Urinary bladder (tissue), 4 donors: ENCODE results near the gene GPAT2. TPM values are rescaled to one million over a fixed set of nuclear protein-coding genes. Genes with fewer than 3 reads are reported as not detected.
"Not testable (repeated sequence)": the region's sequence is repeated elsewhere in the genome, so short reads cannot be mapped to it uniquely, and the experiment has no call there.

Experiments used
- DNase-seq: peaks from one replicate; pipeline ENCODE4 v3.0.0-alpha.2; 2015; ENCODE audit errors: extremely low spot score
- H3K27ac ChIP-seq: one replicate; pipeline ENCODE4 v1.5.1; 2013; ENCODE audit warnings: low read depth, mild to moderate bottlenecking, moderate library complexity
- H3K36me3 ChIP-seq: one replicate; pipeline ENCODE4 v1.6.1; 2013; ENCODE audit warnings: mild to moderate bottlenecking, moderate library complexity; ENCODE audit not compliant: insufficient read depth
- H3K4me1 ChIP-seq: one replicate; pipeline ENCODE4 v1.6.1; 2013; ENCODE audit warnings: mild to moderate bottlenecking, moderate library complexity; ENCODE audit not compliant: insufficient read depth
- H3K4me3 ChIP-seq: one replicate; pipeline ENCODE4 v1.5.1; 2013; ENCODE audit warnings: low read depth, low read length
- WGBS: extraction: QIAGEN DNeasy Blood & Tissue Kit; methylation state at CpG from one replicate; pipeline ENCODE4 v1.1.7; 2013; 5-methylcytosine and 5-hydroxymethylcytosine counted together
- polyA plus RNA-seq: library from polyadenylated mRNA; stranded (reverse); fragments of 200-250 nt; gene quantifications from one replicate; pipeline ENCODE4 v1.2.3, GENCODE V29; 2013
- total RNA-seq: library from RNA; depleted of rRNA; stranded (reverse); fragments of >200 nt; gene quantifications from one replicate; pipeline ENCODE4 v1.2.3, GENCODE V29; 2014
- donor health status: healthy with polysubstance abuse.
- donor health status: healthy.

The GPAT2 gene
- total and polyA plus RNA-seq, 2 donors = 1.8 to 4.9 TPM

GRCh38 chr2:96022701-96023447 is 11.8 kb downstream of the GPAT2 start:
- H3K36me3 ChIP-seq, H3K4me3 ChIP-seq, H3K4me1 ChIP-seq, H3K27ac ChIP-seq: not testable (repeated sequence)
- DNase-seq = peak; percentile 51
- 52% methylated on average over 14 of the region's 19 CpGs for WGBS

DNA sequence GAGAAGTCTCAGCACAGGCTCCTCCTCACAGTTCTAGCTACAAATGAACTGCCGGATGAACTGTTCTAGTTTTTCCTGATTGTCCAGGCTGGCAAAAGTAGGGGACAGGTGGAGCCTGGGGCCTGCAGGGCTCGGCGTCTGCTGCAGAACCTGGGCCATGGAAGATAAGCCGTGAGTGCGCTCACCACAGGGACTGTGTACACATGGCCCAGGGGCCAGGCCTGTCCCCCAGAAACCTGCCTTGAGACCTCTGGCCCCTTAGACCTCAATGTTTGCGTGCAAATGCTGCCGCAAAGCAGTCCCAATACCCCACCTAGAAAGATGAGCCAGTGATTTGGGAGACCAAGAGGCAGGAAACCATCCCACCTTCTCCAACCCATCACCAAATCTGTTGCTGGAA is 12.6 kb downstream of the GPAT2 start:
- not testable (repeated sequence) for H3K4me3 ChIP-seq, H3K36me3 ChIP-seq, H3K27ac ChIP-seq, H3K4me1 ChIP-seq, DNase-seq
- 81% methylated on average over 7 of the region's 7 CpGs for WGBS

GRCh38 chr2:96021142-96021541 is 13.6 kb downstream of the GPAT2 start:
- H3K27ac ChIP-seq, H3K36me3 ChIP-seq, H3K4me3 ChIP-seq, DNase-seq, H3K4me1 ChIP-seq: not testable (repeated sequence)
- 90% methylated on average over 4 of the region's 4 CpGs for WGBS

- DNase-seq, H3K27ac ChIP-seq, H3K4me3 ChIP-seq, H3K36me3 ChIP-seq, H3K4me1 ChIP-seq: not testable (repeated sequence)
- WGBS = 66% methylated on average over 4 of the region's 9 CpGs
These were observed 14.7 kb downstream of the GPAT2 start for GRCh38 chr2:96019909-96020590.

DNA sequence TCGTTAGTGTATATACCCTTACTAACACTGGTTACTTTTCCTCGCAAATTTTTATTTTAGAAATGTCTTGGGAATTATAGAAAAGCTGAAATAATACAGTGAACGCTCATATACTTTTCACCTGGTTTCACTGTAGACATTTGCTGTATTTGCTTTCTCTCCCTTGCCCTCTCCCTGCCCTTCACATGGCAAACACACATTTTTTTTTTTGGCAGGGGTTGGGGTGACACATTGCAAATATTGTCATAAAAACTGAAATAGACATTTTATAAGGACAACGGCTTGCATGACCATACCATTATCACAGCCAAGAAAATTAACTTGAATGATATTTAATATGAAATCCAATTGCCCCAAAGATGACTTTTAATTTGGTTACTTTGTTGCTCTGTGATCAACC is 18.4 kb downstream of the GPAT2 start:
- H3K27ac ChIP-seq, H3K36me3 ChIP-seq, H3K4me1 ChIP-seq, DNase-seq, H3K4me3 ChIP-seq: not testable (repeated sequence)
- WGBS = 78% methylated on average over 3 of the region's 4 CpGs

- H3K36me3 ChIP-seq, DNase-seq, H3K27ac ChIP-seq, H3K4me3 ChIP-seq, H3K4me1 ChIP-seq: not testable (repeated sequence)
- 70% methylated on average over 1 of the region's 1 CpG for WGBS
These were observed 21.9 kb downstream of the GPAT2 start for GRCh38 chr2:96012792-96013264.

- H3K4me3 ChIP-seq, H3K27ac ChIP-seq, DNase-seq, H3K4me1 ChIP-seq, H3K36me3 ChIP-seq: not testable (repeated sequence)
- whole genome bisulfite sequencing = 82% methylated on average over 8 of the region's 8 CpGs
These were observed 22.5 kb downstream of the GPAT2 start for GRCh38 chr2:96012086-96012791.

DNA sequence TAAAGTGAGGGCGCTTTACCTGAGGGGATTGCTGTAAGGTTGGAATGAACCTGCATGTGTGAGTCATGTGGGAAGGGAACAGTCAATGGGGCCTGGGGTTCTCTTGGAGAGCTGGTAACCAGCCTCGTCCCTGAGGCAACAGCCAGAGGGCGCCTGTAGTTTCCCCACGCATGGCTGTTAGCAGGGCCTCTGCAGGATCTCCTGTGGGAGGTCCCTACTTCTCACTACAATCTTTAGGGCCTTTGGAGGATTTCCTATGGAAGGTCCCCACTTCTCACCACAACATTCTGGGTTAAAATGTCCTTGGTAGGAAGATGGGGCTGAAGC is 23.6 kb downstream of the GPAT2 start:
- H3K4me3 ChIP-seq, H3K27ac ChIP-seq, H3K36me3 ChIP-seq, DNase-seq, H3K4me1 ChIP-seq: not testable (repeated sequence)
- 35% methylated on average over 4 of the region's 4 CpGs for WGBS

GRCh38 chr2:96010320-96011128 is 24.2 kb downstream of the GPAT2 start:
- Histone ChIP-seq H3K4me3 (peak overlapping the region; percentile 49), H3K27ac (peak overlapping the region; percentile 56)
- DNase-seq = peak; percentile 84
- H3K36me3 ChIP-seq, H3K4me1 ChIP-seq: not testable (repeated sequence)
- under 1% methylated on average over 33 of the region's 65 CpGs for WGBS

DNA sequence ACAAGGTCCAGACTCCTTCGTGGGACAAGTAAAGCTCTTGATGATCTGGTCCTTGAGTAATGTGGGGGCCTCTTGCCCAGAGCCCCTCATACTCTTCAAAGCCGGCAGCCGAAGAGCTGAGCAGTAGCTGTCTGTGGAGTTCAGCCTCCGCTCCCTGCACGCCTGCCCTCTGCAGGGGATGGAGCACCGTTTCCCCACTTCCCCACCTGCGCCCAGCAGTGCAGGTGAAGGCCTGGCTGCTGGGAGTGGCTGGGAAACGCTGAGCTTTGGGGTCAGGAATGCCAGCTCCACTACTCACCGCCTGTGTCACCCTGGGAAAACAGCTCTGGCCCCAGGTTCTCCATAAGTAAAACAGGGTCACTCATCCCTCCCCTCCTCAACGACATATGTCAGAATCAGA is 24.9 kb downstream of the GPAT2 start:
- peak overlapping the region; percentile 49 for H3K4me3 ChIP-seq
- H3K27ac ChIP-seq = peak overlapping the region; percentile 48
- not testable (repeated sequence) for H3K36me3 ChIP-seq, H3K4me1 ChIP-seq, DNase-seq
- WGBS = 7% methylated on average over 10 of the region's 10 CpGs

GRCh38 chr2:96008051-96008450 is 26.7 kb downstream of the GPAT2 start:
- DNase-seq, H3K36me3 ChIP-seq, H3K4me1 ChIP-seq, H3K27ac ChIP-seq, H3K4me3 ChIP-seq: not testable (repeated sequence)
- WGBS = 84% methylated on average over 6 of the region's 6 CpGs

DNA sequence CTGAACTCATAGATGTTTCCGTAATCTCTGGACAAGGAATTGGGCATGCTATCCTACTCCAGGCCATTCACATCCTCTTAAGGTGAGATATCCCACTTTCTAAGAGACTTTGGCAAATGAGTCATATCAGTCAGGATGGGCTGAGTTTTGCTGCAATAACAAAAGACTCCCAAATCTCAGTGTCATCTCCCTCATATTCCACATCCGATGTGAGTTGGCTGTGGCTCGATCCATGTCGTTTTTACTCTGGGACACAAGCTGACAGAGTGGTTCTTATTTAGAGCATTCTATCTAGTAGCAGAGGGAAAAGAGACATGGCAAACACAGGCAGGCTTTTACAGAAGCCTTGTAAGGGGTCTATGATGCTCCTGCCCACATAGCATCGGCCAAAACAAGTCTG is 28.5 kb downstream of the GPAT2 start:
- DNase-seq, H3K4me3 ChIP-seq, H3K27ac ChIP-seq, H3K36me3 ChIP-seq, H3K4me1 ChIP-seq: not testable (repeated sequence)
- WGBS = 80% methylated on average over 5 of the region's 5 CpGs

GRCh38 chr2:95992520-95993272 is 42.0 kb downstream of the GPAT2 start:
- not testable (repeated sequence) for H3K36me3 ChIP-seq, H3K4me1 ChIP-seq, DNase-seq, H3K27ac ChIP-seq
- WGBS = 4% methylated on average over 34 of the region's 34 CpGs
- peak overlapping the region; percentile 40 for H3K4me3 ChIP-seq
